H9 (cell line): ENCODE data around the gene NTMT2. TPM values are rescaled to one million over a fixed set of nuclear protein-coding genes. Genes with fewer than 3 reads are reported as not detected.

Source experiments
- DNase-seq: peaks from one replicate; pipeline ENCODE4 v3.0.0-alpha.2; 2017
- H2AFZ ChIP-seq: one replicate; pipeline ENCODE4 v1.6.1; 2013; ENCODE audit warnings: mild to moderate bottlenecking, low read length, control low read depth, moderate library complexity
- H2AK5ac ChIP-seq: 2 replicates; pipeline ENCODE4 v1.6.1; 2013; ENCODE audit warnings: low read length, control low read depth, mixed read lengths; ENCODE audit not compliant: insufficient read length
- H2BK120ac ChIP-seq: one replicate; pipeline ENCODE4 v1.6.1; 2013; ENCODE audit warnings: low read depth, mild to moderate bottlenecking, low read length, control low read depth, inconsistent platforms; ENCODE audit not compliant: poor library complexity, severe bottlenecking
- H2BK12ac ChIP-seq: 2 replicates; pipeline ENCODE4 v1.6.1; 2013; ENCODE audit warnings: low read length, control low read depth, mixed read lengths, low read depth; ENCODE audit not compliant: insufficient read length
- H2BK15ac ChIP-seq: 2 replicates; pipeline ENCODE4 v1.6.1; 2013; ENCODE audit warnings: low read depth, low read length, control low read depth
- H2BK20ac ChIP-seq: one replicate; pipeline ENCODE4 v1.6.1; 2013; ENCODE audit warnings: low read depth, mild to moderate bottlenecking, low read length, control low read depth, inconsistent platforms; ENCODE audit not compliant: poor library complexity, severe bottlenecking
- H2BK5ac ChIP-seq: 2 replicates; pipeline ENCODE4 v1.6.1; 2013; ENCODE audit warnings: low read length, control low read depth, mixed read lengths; ENCODE audit not compliant: insufficient read length
- H3K14ac ChIP-seq: 2 replicates; pipeline ENCODE4 v1.6.1; 2013; ENCODE audit warnings: low read length, control low read depth; ENCODE audit not compliant: insufficient read depth
- H3K18ac ChIP-seq: 2 replicates; pipeline ENCODE4 v1.6.1; 2013; ENCODE audit warnings: low read depth, mild to moderate bottlenecking, mixed read lengths, low read length, control low read depth; ENCODE audit not compliant: insufficient read length
- H3K23ac ChIP-seq: 2 replicates; pipeline ENCODE4 v1.6.1; 2013; ENCODE audit warnings: low read length, control low read depth, mixed read lengths, low read depth; ENCODE audit not compliant: insufficient read length
- H3K23me2 ChIP-seq: 2 replicates; pipeline ENCODE4 v1.6.1; 2013; ENCODE audit warnings: low read depth, mild to moderate bottlenecking, mixed read lengths, low read length, control low read depth; ENCODE audit not compliant: insufficient read length, poor library complexity, severe bottlenecking
- H3K27ac ChIP-seq: 2 replicates; pipeline ENCODE4 v1.5.1; 2013; ENCODE audit warnings: low read length, control low read depth, mixed read lengths, low read depth; ENCODE audit not compliant: insufficient read length
- H3K27me3 ChIP-seq: 2 replicates; pipeline ENCODE4 v1.6.1; 2013; ENCODE audit warnings: low read length, control low read depth, inconsistent platforms; ENCODE audit not compliant: insufficient read depth
- H3K4ac ChIP-seq: 2 replicates; pipeline ENCODE4 v1.6.1; 2013; ENCODE audit warnings: low read depth, mild to moderate bottlenecking, control low read depth, inconsistent platforms, low read length, moderate library complexity
- H3K4me1 ChIP-seq: 2 replicates; pipeline ENCODE4 v1.6.1; 2013; ENCODE audit warnings: low read length, control low read depth, inconsistent platforms; ENCODE audit not compliant: insufficient read depth
- H3K4me2 ChIP-seq: 2 replicates; pipeline ENCODE4 v1.6.1; 2013; ENCODE audit warnings: low read length, control low read depth, mixed read lengths; ENCODE audit not compliant: insufficient read length, insufficient read depth
- H3K56ac ChIP-seq: 2 replicates; pipeline ENCODE4 v1.6.1; 2013; ENCODE audit warnings: low read depth, mild to moderate bottlenecking, mixed read lengths, low read length, control low read depth; ENCODE audit not compliant: insufficient read length
- H3K79me1 ChIP-seq: 2 replicates; pipeline ENCODE4 v1.6.1; 2013; ENCODE audit warnings: low read depth, mild to moderate bottlenecking, moderate library complexity, low read length, control low read depth, inconsistent platforms; ENCODE audit not compliant: insufficient read depth, poor library complexity, severe bottlenecking
- H3K79me2 ChIP-seq: 2 replicates; pipeline ENCODE4 v1.6.1; 2013; ENCODE audit warnings: low read length, control low read depth, inconsistent platforms; ENCODE audit not compliant: insufficient read depth
- H3K9ac ChIP-seq: 2 replicates; pipeline ENCODE4 v1.6.1; 2013; ENCODE audit warnings: low read length, control low read depth, mixed read lengths; ENCODE audit not compliant: insufficient read length; ENCODE audit errors: extremely low read depth
- H3K9me3 ChIP-seq: one replicate; pipeline ENCODE4 v1.6.1; 2013; ENCODE audit warnings: low read depth, low read length, inconsistent platforms; ENCODE audit not compliant: control insufficient read depth
- H3T11ph ChIP-seq: one replicate; pipeline ENCODE4 v1.6.1; 2013; ENCODE audit warnings: mild to moderate bottlenecking, low read length, control low read depth, inconsistent platforms
- H4K20me1 ChIP-seq: one replicate; pipeline ENCODE4 v1.6.1; 2013; ENCODE audit not compliant: control insufficient read depth, insufficient read length, insufficient read depth
- H4K5ac ChIP-seq: 2 replicates; pipeline ENCODE4 v1.6.1; 2013; ENCODE audit warnings: low read depth, mild to moderate bottlenecking, mixed read lengths, low read length, control low read depth; ENCODE audit not compliant: insufficient read length
- H4K8ac ChIP-seq: replicated peaks from 2 replicates; pipeline ENCODE4 v1.6.1; 2013; ENCODE audit warnings: low read length, control low read depth, mixed read lengths, low read depth; ENCODE audit not compliant: insufficient read length
- H4K91ac ChIP-seq: 2 replicates; pipeline ENCODE4 v1.6.1; 2013; ENCODE audit warnings: low read depth, mild to moderate bottlenecking, moderate library complexity, mixed read lengths, low read length, control low read depth; ENCODE audit not compliant: insufficient read length
- H3K27ac Mint-ChIP-seq, 3 experiments: 2 replicates in 2 of 3; 3 replicates in 1 of 3; pipeline ENCODE4 v1.8.0; 2020 to 2021; ENCODE audit warnings: mixed read lengths in 3 of 3, mild to moderate bottlenecking in 1 of 3, moderate library complexity in 1 of 3
- H3K27me3 Mint-ChIP-seq: 2 replicates; pipeline ENCODE4 v1.8.0; 2021; ENCODE audit warnings: low read depth, mild to moderate bottlenecking, moderate library complexity, mixed read lengths
- H3K36me3 Mint-ChIP-seq, 3 experiments: 2 replicates in 2 of 3; 3 replicates in 1 of 3; pipeline ENCODE4 v1.8.0; 2020 to 2021; ENCODE audit warnings: low read depth in 3 of 3, mixed read lengths in 3 of 3; ENCODE audit not compliant: insufficient read depth in 1 of 3
- H3K4me1 Mint-ChIP-seq, 2 experiments: 2 replicates each; pipeline ENCODE4 v1.8.0; 2020; ENCODE audit warnings: mixed read lengths in 2 of 2
- H3K4me3 Mint-ChIP-seq, 2 experiments: 2 replicates in 1 of 2; 3 replicates in 1 of 2; pipeline ENCODE4 v1.8.0; 2020 to 2021; ENCODE audit warnings: mild to moderate bottlenecking in 2 of 2, mixed read lengths in 2 of 2, moderate library complexity in 1 of 2
- H3K9me3 Mint-ChIP-seq, 2 experiments: 2 replicates in 1 of 2; 3 replicates in 1 of 2; pipeline ENCODE4 v1.8.0; 2020; ENCODE audit warnings: mild to moderate bottlenecking in 2 of 2, mixed read lengths in 2 of 2, moderate library complexity in 1 of 2
- CTCF ChIP-seq: fragments of 200-600 bp; sonication (generic); conservative IDR thresholded peaks from 3 replicates; pipeline ENCODE4 v1.8.0; 2021; ENCODE audit warnings: antibody characterized with exemption, mild to moderate bottlenecking
- WGBS: extraction: QIAGEN DNeasy Blood & Tissue Kit; methylation state at CpG from one replicate; pipeline ENCODE4 v1.1.7; 2013; ENCODE audit warnings: missing lambda C conversion rate, low lambda C conversion rate, mixed read lengths; ENCODE audit not compliant: insufficient read length; ENCODE audit errors: extremely low coverage; 5-methylcytosine and 5-hydroxymethylcytosine counted together
- total RNA-seq: library from RNA; stranded (reverse); gene quantifications from 2 replicates; pipeline ENCODE4 v1.2.1, GENCODE V29; 2021

The NTMT2 gene
- total RNA-seq, 1 experiment from 2014 or later: 0.28 TPM

GRCh38 chr1:170198090-170198489 lies 52.3 kb downstream of the NTMT2 start:
- Histone ChIP-seq H3K56ac (no peak overlapping the region), H3T11ph (no peak overlapping the region), H3K23me2 (no peaks in the 10 kb centered on the region), H3K27me3 (no peaks in the 10 kb centered on the region; the same call in 1 of the 2 replicates), H2AK5ac (no peak overlapping the region), H2BK5ac (no peak overlapping the region), H3K4me2 (no peak overlapping the region), H3K9me3 (no peaks in the 10 kb centered on the region), H3K27ac (no peak overlapping the region), H3K4me1 (no peaks in the 10 kb centered on the region), H2BK15ac (no peak overlapping the region), H3K79me1 (no peaks in the 10 kb centered on the region), H3K14ac (no peak overlapping the region), H2AFZ (no peak overlapping the region), H3K79me2 (no peaks in the 10 kb centered on the region), H3K23ac (no peak overlapping the region), H2BK120ac (no peak overlapping the region), H3K18ac (no peak overlapping the region), H3K4ac (no peak overlapping the region), H4K20me1 (no peaks in the 10 kb centered on the region), H3K9ac (no peak overlapping the region), H2BK12ac (no peak overlapping the region), H4K5ac (no peak overlapping the region), H4K8ac (no peak overlapping the region), H4K91ac (no peak overlapping the region), H2BK20ac (no peak overlapping the region)
- H3K4me3 Mint-ChIP-seq: no peak overlapping the region
- H3K27me3 Mint-ChIP-seq: no peaks in the 10 kb centered on the region; the same call in 1 of the 2 replicates
- no peaks in the 10 kb centered on the region for H3K9me3 Mint-ChIP-seq
- H3K4me1 Mint-ChIP-seq: no peaks in the 10 kb centered on the region; a peak in 1 of 4 replicates
- H3K36me3 Mint-ChIP-seq: no peaks in the 10 kb centered on the region
- H3K27ac Mint-ChIP-seq: no peak overlapping the region
- no CpG with 5 or more reads among the region's 1 CpG for WGBS
- TF ChIP-seq CTCF: no peak
- no peak for DNase-seq
